Measurements from ENCODE around the gene RABGAP1L.
A peak's percentile ranks its signal among the peaks of the same experiment; 100 is the strongest.
"Not testable (repeated sequence)": the region's sequence is repeated elsewhere in the genome, so short reads cannot be mapped to it uniquely, and the experiment has no call there.

The RABGAP1L gene

DNA sequence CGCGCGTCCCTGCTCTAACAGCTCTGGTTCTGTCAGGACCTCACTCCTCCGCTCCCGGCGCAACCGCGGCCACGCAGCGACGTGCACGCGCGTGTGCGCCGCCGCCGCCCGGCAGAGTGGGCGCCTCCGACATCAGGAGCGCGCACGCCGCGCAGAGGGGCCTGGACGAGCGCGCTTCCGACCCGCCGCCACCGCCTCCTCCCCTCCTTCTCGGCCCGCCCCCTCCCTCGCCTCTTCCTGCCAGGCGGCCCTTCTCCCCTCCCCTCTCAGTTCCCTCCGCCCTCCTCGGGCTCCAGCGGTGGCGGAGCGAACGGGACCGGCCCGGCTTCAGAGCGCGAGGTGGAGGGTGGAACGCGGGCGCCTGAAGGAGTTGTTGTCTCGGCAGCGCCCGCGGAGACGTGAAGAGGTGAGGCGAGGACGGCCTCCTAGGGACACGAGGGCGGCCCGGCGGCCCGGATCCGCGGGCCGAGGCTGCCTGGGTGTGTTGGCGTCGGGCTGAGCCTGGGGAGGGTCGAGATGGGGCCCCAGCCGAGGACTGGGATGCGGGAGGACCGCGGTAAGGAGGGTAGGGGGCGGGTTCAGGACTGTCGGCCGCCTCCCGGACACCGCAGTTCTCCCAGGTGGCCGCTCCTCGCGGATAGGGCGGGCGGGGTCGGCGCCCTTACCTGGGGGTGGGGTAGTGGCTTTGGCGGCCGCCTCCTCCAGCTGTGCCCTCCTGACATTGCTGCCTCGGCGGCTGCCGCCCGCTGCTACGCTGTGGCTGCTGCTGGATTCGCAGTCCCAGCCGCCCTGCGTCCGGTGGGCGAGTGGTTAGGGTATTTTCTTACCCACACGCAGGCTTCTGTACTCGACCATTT, at the start of gene RABGAP1L:
RABGAP1L (plus strand) TSS at position 269 of the 857 bp plus-strand sequence.
- DNase-seq: peak; percentile 90 to 97 (median 95)

- peak; percentile 10 to 36 (median 10) for DNase-seq
Observed at GRCh38 chr1:174110053-174110452, 49.3 kb upstream of the RABGAP1L start.

- no peak for DNase-seq
Observed at GRCh38 chr1:174112489-174113162, 46.7 kb upstream of the RABGAP1L start.

DNA sequence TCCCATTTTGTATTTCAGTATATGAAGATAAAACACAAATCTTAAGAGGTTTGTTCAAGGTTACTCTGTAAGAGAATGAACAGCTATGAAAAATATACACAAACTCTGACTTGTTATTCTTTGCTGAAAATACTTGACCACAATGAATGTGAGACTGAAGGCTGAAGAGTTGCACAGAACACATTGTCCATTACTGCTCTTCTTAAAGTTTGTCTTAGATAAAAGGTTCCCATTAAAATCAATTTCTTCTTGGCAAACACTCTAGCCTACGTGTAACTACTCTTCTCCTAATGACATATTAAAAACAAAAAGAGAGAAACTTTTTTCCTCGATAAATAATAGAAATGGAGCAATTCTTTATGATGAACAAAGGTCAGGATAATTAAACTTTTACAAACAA, 45.2 kb upstream of the RABGAP1L start:
- no peak for DNase-seq

GRCh38 chr1:174114788-174115448, 44.4 kb upstream of the RABGAP1L start:
- peak; percentile 80 to 93 (median 83) for DNase-seq

DNA sequence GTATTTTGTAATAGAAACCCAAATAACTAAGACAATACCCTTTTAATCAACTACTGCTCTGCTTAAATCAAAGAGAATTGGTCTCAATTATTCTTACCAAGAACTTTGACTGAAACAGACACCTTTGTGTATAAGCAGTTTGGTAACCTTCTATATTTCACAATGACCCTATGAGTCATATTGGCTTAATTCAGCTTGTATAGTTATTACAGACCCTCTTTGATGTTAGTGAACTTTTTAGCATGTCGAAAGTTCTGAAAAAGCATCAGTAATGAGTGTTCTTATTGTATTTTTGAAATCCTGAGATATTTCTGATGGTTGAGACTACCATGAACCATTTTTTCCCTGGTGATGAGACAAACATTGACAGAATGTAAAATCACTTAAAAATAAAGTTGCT, 43.3 kb upstream of the RABGAP1L start:
- peak in 2 of 3 donors; percentile 41 to 57 for DNase-seq

- no peak for DNase-seq
Observed at GRCh38 chr1:174118751-174119150, 40.6 kb upstream of the RABGAP1L start.

- not testable (repeated sequence) for DNase-seq
Observed at GRCh38 chr1:174122318-174122717, 37.0 kb upstream of the RABGAP1L start.

DNA sequence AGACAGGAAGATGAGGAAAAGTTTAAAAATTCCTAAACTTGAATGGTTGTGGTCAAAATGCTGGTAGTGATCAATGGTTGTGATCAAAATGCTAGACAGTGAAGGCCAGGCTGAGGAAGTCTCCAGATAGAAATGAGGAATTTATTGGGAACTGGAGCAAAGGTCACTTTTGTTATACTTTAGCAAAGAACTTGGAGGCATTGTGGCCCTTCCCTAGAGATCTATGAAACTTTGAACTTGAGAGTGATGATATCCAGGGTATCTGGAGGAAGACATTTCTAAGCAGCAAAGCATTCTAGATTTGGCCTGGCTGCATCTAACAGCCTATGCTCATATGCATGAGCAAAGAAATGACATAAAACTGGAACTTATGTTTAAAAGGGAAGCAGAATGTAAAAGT, 35.5 kb upstream of the RABGAP1L start:
- DNase-seq: no peak

DNA sequence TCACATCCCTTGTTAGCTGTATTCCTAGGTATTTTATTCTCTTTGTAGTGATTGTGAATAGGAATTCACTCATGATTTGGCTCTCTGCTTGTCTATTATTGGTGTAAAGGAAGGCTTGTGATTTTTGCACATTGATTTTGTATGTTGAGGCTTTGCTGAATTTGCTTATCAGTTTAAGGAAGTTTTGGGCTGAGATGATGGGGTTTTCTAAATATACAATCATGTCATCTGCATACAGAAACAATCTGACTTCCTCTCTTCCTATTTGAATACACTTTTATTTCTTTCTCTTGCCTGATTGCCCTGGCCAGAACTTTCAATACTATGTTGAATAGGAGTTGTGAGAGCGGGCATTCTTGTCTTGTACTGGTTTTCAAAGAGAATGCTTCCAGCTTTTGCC, 32.1 kb upstream of the RABGAP1L start:
- peak in 2 of 3 donors; percentile 18 to 51 for DNase-seq

DNA sequence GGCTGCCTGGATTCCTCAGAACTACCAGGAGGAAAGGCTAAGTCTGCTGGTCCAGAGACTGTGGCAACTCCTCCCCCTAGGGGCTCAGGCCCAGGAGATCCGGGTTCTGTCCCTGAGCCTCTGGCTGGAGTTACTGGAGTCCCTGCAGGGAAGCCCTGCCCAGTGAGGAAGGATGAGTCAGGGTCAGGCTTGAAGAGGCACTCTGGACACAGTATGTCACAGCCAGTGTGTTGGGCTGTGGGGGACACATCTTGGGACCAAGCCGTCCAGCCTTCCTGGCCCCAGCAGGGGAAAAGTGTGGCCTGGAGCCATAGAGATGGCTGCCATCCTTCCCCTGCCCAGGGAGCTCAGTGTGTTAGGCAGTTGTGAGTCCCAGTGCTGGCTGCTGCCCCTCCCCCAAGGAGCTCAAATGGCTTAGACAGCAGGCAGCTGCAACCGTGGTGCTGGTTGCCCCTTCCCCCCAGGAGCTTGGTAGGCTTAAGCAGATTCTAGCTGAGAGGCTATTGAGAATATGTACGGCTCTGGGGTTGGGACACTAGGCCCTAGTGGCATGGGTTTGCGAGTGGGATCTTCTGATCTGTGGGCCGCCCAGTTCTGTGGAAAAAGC, 28.2 kb upstream of the RABGAP1L start:
- peak in 1 of 3 donors; percentile 21 for DNase-seq

- no peak for DNase-seq
Observed at GRCh38 chr1:174134003-174134659, 25.2 kb upstream of the RABGAP1L start.

DNA sequence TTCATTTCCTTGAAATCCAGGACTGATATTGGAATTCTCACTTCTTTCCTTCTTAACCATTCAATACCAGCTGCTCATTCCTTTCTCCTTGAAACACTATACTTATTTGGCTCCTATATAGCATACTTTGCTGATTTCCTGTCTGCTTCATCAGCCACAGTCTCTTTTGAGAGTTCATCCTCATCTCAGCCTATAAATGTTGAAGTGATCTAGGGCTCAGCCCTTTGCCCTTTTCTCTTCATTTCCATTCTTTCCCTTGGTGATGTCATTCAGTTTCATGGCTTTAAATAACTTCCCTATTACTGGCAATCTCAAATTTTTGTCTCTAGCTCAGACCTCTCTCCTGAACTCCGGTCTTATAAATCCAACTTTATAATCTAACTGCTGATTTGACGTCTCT, 24.1 kb upstream of the RABGAP1L start:
- DNase-seq: peak in 2 of 3 donors; percentile 46 to 55

DNA sequence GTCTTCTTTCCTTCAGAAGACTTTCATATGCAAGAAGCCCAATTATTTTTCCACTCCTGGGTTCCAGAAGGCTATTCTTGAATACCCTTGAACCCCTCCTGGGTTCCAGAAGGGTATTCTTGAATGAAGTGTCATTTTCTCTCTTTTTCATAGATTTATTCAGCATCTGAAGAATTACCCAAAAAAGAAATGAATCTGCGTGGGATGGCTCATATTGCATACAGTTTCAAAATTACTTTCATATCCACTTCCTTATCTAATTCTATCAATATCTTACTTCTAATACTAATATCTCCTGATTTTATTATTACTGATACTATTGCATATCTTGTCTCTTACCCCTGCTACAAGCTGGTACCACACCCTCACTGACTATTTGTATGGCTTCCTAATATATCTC, 22.6 kb upstream of the RABGAP1L start:
- DNase-seq: no peak

GRCh38 chr1:174142836-174143235, 16.5 kb upstream of the RABGAP1L start:
- no peak for DNase-seq

- DNase-seq: not testable (repeated sequence)
Observed at GRCh38 chr1:174143727-174144396, 15.5 kb upstream of the RABGAP1L start.

DNA sequence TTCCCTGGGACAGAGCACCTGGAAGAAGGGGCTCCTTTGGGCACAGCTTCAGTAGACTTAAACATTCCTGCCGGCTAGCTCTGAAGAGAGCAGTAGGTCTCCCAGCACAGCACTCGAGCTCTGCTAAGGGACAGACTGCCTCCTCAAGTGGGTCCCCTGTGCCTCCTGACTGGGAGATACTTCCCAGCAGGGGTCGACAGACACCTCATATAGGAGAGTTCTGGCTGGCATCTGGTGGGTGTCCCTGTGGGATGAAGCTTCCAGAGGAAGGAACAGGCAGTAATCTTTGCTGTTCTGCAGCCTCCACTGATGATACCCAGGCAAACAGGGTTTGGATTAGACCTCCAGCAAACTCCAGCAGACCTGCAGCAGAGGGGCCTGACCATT, 14.9 kb upstream of the RABGAP1L start:
- not testable (repeated sequence) for DNase-seq

DNA sequence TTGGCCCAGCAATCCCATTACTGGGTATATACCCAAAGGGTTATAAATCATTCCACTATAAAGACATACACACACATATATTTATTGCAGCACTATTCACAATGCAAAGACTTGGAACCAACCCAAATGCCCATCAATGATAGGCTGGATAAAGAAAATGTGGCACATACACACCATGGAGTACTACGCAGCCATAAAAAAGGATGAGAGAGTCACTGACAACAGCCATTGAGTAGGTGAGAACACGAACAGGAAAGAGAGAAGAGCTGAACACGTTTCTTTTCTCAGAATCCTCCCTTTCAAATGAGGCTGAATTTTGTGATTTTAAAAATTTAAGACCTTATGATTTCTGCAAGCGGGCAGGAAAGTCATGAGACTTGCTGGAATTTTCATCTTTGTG, 10.1 kb upstream of the RABGAP1L start:
- DNase-seq: no peak

DNA sequence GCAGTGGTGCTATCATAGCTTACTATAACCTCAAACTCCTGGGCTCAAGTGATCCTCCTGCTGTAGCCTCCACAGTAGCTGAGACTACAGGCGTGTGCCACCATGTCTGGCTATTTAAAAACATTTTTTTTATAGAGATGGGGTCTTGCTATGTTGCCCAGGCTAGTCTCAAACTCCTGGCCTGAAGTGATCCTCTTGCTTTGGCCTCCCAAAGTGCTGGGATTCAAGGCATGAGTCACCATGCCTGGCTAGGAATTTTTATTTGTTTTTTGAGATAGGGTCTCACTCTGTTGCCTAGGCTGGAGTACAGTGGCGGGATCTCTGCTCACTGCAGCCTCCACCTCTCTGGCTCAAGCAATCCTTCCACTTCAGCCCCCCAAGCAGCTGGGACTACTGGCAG, 8.8 kb upstream of the RABGAP1L start:
- no peak for DNase-seq

GRCh38 chr1:174152427-174152826, 6.9 kb upstream of the RABGAP1L start:
- no peak for DNase-seq

DNA sequence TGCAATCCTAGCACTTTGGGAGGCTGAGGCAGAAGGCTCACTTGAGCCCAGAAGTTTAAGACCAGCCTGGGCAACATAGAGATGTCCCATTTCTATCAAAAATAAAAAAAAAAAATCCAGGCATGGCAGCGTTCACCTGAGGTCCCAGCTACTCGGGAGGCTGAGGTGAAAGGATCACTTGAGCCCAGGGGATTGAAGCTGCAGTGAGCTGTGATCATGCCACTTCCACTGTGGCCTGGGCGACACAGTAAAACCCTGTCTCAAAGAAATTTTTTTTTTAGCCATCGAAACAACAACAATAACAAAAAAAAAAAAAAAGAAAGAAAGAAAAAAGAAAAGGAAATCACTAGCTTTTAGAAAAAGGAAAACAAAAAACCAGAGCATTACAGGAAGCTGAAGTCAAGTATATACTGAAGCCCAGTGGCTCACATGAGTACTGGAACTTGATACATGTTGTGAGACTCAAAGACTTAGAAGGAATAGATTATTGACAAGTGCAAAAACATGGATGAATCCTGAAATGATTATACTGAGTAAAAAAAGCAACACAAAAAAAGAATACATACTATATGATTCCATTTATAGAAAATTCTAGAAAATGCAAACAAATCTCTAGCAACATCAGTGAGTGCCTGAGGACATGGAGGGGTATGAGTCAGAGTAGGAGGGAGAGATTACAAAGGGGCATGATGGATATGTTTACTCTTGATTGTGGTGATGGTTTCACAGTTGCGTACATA, 6.1 kb upstream of the RABGAP1L start:
- no peak for DNase-seq

GRCh38 chr1:174153825-174154107, 5.6 kb upstream of the RABGAP1L start:
- DNase-seq: no peak

Measured in suppressor macrophage treated with lipopolysaccharide for 1 hour (primary cell).